ENCODE data around the gene ANKRD42.

ANKRD42 gene

DNA sequence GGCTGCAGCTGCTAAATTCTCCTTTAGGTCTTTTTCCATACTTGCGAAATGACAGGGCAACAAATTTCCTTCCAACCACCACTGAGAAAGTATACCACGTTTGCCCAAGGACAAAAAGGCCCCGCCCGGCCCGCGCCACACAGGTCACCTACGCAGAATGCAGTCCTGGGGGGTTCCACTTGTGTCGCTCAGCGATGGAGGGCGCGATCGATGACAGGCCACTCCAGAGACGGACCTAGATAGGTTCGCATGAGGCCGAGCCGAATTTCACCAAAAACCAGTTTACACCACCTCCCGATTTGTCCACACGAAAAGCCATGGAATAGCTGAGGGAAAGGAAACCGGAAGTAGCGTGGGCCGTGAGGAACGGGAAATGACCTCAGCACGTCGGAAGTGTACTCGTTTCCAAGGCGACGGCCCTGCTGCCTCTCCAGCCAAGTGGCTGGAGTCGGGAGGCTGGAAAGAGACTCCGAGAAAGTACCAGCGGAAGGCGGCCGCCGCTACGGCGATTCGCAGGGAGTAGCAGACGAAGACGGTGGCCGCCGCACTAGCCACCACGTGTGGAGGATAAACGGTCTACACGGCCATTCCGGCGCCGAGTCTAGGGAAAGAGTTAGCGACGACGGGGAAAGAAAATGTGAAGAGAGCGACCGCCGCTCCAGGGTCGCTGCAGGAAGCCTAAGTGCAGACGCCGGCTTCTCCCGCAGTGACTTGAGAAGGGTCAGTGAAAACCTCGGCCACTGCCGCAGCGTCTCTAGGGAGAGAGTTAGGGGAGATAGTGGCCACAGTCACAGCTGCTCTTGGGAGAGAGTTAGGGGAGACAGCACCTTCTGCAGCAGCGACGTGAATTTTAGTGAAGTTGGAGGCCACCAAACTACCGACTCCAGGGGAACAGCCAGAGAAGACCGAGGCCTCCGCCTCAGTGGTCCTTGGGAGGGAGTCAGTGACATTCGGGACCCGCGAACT lies at the start of gene ANKRD42:
Gene ANKRD42 (plus strand): TSS at position 398 of the 966 bp plus-strand sequence. CDS start 959 bp downstream, outside the sequence.
- DNase-seq, result peak; percentile 87

DNA sequence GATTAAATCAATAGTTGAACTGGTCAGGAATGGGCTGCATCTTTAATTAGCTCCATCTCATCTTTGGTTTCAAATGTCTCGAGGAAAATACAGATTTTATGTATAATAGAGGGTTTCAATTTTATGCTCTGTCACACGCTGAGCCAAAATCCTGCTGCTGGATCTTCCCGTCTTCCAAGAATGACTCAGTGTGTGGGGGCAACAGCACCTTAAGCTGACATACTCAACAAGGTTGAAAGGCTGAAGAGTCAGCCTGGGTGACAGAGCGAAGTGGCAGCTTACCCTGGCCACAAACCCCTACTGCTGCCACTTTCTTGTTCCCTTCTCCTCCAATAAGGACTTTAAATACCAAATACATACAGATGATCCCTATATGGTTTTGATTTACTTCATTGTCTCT lies 45.6 kb upstream of the ANKRD42 start:
- DNase-seq, result no peak

DNA sequence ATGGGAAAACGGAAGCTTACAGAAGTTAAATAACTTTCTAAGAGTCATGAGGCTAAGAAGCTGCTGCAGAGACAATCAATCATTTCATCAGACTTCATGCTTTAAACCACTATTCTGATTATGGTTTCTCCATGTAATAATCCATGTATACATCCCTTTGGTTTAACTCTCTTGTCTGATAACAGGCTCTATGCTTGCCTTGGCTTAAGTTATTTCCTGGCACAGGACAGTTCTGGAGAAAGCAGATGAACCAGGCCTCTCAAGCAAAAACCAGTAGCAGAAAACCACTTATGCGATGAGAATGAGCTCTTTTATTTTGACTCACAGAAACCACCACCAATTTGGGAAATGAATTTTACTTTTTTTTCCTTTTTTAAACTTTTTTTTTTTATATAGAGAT lies 43.1 kb upstream of the ANKRD42 start:
- DNase-seq, result no peak

DNA sequence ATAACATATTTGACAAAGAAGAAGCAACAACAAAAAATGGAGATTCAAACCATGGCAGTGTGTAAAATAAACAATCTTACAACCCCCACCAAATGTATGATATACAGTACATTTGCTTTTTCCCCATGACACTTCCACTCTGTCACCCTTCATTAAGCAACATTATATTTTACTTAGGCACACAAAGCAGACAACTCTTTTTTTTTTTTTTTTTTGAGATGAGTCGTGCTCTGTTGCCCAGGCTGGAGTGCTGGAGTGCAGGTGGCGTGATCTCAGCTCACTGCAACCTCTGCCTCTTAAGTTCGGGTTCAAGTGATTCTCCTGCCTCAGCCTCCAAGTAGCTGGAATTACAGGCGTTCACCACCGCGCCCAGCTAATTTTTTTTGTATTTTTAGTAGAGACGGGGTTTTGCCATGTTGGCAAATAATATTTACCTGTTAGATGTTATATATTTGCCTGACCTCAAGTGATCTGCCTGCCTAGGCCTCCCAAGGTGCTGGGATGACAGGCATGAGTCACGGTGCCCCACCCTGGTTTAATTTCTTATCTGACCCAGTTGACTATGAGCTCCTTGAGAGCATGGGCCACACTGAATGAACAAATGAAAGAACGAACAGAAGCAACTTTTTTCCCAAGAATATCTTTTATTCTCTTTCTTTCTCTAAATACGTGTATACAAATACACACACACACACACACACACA lies 42.1 kb upstream of the ANKRD42 start:
- DNase-seq, result no peak

DNA sequence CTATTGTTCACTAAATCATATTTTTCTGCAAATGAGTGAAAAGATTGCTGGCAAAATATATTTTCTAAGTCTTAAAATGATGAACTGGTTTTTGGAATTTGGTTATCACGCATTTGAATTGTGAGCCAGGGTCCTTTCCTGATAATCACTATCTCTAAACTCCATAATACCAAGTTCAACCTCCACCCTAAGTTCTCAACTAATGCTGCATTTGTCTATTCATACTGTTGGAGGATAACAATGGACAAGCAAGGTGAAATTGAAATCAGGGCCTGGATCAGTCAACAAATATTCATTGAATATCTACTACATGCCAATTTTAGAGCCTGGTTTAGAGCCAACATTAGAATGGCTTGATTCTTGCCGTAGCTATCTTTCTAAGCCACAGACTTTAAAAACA lies 41.2 kb upstream of the ANKRD42 start:
- no peak for DNase-seq

DNA sequence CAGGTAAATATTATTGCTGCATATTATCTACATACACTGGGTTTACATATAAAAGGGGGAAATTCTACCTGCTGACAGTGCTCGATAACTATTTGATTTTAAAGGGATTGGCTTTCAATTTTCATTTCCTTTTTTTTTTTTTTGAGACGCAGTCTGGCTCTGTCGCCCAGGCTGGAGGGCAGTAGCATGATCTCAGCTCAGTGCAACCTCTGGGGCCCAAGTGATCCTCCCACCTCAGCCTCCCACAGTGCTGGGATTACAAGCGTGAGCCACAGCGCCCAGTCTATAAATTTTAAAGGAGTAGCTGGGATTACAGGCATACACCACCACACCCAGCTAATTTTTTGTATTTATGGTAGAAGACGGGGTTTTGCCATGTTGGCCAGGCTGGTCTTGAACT lies 39.7 kb upstream of the ANKRD42 start:
- DNase-seq, result no peak

DNA sequence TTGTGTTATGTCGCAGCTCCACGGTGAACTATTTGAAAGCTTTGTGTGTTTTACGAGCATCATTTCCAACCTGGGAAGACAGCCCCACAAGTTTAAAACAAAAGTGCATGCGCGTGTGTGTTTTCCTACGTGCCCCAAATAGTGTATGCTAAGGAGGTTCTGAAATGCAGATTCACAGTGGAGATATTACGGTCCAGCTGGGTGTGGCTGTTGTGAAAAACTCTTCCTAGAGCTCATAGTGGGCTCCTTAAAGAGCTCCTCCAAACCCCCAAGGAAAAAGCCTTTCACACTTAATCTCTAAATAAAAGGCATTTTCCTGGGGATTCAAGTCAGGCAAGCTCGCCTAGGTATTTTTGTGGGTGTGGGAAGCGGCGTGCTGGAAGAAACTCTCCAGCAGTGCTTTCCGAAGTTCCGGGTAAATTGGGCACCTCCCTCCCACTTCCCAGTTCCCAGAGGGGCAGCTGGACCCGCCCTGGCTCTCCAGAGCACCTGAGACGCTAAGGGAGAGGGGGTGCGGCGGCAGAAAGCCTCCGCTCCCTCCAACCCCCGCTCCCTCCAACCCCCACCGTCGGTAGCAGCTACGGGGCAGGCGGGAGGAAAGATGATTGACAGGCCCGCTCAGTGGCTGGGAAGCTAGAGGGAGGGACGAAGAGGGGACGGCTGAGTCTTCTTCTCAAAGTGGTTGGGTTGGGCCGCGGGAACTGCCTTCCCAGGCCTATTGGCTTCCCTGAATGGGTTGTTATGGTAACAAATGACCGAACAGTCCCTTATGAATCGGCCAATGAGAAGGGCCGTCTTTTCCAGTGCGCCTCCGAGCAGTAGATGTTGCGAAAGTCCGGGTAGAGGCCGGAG lies 37.1 kb upstream of the ANKRD42 start:
- peak; percentile 95 for DNase-seq

DNA sequence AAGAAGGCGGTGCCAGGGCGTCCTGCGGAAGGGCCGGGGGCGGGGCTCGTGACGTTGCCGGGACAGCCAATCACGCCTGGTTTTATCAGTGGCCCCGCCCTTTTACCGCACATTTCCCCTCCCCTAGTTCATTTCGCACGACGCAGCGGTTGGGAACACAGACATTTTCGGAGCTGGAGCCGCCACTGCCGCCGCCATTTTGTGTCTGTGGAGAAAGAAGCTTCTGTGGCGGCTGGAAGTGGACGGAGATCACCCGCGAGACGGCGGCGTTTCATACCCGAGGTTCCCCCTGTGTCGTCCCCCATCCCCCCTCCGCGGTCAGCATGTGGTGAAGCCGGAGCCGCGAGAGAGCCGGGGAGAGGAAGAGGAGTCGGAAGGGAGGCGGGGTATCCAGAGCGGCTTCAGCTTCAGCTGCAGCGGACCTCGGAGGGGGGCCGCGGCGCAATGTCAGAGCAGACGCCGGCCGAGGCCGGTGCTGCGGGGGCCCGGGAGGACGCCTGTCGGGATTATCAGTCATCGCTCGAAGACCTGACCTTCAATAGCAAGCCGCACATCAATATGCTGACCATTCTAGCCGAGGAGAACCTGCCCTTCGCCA lies 36.4 kb upstream of the ANKRD42 start, which contains the start of gene PCF11:
Gene PCF11 (plus strand): TSS at position 136 of the 598 bp plus-strand sequence. CDS start 309 bp downstream, at position 445.
- DNase-seq, result no peak

DNA sequence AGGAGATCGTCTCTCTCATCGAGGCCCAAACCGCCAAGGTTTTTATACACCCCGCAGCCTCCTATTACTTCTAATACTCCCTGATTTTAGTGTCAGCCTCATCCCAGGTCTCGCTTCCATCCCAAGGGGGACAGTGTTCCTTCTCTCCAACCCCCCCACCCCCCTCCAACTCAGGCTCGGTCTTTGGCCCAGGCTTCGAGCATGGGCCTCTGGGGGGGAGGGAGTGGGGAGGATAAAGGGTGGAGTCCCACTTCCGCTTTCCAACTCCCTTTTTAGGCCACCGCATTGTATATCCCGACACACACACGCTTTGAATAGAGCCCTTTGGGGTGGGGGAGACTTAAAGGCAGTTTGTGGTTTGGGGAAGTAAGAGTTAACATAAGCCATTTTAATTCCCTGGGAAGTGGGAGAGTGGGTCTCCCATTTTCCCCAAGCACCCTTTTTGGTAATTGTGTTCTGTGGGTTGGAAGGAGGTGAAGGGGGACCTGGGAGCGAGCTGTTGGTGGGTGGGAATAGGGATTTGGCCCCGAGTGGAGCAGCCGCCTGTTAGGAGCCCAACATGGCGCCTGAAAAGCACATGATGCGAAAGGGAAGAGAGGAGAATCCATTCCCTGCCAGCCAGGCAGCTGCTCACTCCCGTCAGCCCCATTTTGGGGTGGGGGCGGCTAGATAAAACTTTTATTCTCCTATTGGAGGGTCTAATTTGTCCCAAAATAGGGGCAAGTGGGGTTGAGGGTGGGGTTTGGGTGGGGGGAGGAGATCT lies 35.7 kb upstream of the ANKRD42 start:
- peak; percentile 3 for DNase-seq

DNA sequence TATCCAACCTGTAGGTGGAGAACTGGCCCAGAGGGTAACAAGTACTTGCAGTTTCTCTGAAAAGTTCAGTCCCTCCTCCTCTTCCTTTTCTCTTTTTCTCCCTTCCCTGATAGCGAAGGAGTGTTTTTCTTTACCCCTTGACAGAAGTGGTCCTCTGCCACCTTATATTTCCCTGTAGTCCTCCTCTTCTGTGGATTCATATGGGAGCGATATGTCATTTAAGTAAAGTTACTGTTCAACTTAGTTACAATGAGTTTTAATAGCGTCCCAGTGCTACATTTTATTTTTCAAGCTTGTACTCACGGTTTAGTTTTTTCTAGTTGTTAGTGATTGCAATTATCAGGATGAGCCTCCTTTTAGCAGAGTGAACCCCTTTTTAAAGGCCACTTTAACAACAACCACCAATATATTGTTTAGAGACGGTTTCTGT lies 35.1 kb upstream of the ANKRD42 start:
- no peak for DNase-seq

DNA sequence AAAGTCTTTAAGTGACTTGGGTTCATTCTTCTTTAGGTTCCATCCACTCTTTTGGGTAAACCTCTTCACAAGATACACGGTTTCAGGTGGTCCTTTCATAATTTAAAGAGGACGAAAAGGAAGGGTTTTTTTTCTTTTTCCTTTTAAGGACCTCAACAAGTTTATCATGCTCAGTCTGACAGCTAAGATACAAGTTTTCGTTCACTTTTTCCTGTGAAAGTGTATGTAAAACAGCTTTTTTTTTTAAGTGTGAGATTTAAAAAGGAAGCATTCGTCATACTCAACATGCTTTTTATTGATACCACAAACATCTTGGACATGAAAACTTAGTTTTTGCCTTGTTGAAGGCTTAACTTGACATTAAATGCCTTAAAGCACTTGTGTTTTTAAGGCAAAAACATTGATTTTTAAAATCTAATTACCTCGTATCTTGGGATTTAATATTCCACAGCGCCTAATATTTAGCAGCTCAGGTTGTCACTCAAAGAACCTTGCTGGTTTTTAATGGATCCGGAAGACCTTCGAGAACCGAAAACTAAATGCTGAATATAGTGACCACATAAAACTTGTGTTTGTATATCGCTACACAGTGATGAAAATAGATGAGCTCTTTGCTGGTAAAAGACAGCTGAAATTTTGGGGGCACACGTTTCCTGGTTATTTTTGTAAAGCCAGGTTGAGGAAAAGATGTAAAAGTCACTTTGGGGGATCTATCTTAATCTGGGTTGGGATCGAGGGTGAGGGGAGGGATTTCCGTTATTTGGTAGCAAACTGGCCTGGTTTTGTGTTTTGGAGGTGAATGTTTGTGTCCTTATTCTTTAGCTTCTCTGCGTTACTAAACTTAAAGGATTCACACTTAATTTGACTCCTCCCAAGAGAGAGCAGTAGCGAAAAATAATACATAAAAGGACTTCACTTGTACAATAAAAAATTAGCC lies 34.3 kb upstream of the ANKRD42 start:
- DNase-seq, result no peak

DNA sequence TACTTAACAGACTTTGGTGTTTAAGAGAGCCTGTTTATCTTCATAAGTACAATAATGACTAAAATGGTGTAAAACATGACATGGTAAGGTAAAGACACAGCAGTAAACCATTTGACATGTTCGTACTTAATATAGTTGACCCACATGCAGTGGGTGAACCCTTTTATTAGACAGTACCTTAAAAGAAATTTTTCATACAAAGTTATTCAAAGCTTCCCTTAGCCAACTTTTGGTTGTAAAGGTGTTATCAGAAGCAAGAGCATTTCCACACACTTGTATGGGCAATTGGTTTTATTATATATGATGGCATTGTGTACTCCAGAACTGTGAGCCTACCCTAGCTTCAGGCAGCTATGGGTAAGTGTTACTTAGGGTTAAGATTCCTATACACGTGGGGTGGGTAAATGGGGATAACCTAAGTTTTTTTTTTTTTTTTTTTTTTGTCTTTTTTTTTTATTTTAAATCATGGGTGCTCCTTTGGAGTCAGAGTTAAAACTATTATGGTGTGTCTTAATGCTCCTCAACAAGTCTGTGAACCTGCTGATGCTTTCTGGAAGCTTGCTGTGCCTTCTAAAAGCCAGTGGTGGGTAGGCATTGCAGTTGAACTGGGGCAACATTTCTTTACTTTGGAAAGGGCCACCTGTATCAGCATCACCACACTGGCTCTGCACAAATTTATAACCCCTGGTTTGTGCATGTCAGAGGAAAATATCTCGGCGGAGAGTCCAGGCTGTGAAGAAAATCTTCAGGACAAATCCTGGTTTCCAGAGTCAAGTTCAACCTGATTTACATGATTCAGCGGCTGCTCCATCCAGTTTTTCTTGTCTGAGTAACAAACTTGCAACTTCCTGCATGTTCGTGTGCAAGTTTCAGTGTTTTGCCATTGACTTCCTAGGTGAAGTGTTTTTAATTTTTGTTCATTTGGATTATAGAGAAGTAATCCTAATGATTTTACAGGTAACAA lies 33.3 kb upstream of the ANKRD42 start:
- no peak for DNase-seq

DNA sequence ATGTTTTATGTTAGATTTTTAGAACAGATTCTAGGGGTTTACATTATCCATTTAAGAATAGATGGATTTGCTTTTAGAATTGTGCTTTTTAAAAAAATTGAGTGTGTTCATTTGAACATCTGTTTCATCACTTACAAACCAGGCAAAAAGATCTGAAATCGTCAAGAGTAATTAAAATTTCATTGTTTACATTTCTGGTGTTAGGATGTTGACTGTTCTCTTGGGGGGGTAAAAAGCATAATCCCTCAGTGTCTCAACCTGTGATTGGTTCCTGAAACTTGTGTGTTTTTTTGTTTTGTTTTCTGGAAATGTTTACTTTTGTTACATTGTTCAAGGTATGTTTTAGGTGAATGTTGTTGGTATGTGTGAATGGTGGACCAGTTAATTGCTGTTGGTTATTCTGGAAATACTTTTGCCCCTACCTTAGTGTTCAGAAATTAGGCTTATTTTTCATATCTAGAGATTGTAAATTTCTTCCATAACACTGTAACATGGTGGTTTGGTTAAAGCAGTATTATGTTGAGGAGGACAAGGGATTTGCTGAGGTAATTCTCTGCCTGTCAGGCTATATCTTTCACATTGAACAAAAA lies 31.8 kb upstream of the ANKRD42 start:
- no peak for DNase-seq

DNA sequence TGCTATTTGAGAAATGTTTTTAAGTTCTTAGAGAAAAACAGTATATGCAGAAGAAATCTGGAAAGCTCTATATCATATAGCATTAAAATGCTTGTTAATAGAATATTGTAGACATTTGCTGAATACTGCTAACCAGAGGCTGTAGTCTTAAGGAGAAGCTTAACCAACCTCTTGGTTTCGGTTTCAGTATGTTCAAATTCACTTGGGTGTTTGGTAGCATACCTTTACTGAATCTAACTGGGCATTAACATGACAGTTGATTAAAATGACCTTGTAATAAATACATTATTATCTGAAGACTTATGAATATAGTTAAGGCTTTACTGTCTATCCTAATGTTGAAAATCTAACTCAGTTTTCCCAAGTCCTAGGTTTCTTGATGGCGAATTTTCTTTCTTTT lies 31.1 kb upstream of the ANKRD42 start:
- no peak for DNase-seq

DNA sequence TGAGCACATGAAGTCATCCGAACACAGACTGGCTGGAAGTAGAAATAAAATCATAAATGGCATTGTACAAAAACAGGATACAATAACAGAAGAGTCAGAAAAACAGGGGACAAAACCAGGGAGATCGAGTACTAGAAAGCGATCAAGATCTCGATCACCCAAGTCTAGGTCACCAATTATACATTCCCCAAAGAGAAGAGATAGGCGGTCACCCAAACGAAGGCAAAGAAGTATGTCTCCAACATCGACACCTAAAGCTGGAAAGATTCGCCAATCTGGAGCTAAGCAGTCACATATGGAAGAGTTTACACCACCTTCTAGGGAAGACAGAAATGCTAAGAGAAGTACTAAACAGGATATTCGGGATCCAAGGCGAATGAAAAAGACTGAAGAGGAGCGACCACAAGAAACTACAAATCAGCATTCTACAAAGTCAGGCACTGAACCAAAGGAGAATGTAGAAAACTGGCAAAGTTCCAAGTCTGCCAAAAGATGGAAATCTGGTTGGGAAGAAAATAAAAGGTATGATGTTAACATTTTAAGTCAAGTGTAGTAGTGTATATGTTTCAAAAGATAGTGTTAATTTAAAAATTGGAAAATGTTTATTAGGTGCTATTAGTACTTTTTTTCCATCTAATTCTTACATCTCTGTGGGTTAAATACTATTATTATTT lies 27.2 kb upstream of the ANKRD42 start:
- DNase-seq, result no peak

DNA sequence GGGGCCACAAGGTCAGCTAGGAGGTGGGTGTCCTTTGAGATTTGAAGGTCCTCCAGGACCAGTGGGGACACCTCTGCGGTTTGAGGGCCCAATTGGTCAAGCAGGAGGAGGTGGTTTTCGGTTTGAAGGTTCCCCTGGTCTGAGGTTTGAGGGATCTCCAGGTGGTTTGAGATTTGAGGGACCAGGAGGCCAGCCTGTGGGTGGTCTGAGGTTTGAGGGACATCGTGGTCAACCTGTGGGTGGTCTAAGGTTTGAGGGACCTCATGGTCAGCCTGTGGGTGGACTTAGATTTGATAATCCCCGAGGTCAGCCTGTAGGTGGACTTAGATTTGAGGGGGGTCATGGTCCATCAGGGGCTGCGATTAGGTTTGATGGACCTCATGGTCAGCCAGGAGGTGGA lies 24.8 kb upstream of the ANKRD42 start:
- no peak for DNase-seq

DNA sequence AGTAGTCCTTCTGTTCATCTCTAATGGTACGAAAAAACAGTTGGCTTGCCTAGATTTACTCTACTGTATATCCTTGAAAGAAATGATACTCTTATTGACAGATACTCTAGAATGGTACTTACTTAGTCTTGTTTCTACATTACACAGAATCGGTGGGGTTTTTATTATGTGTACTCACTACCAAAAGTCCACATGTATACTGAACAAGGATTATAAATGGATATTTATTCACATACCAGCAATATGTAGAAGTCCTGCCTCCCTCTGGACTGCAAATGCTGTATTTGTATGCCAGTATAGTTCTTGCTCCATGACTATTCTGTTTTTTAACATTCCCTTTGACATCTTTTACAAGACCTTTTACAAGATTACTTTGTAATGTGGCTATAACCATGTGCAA lies 22.6 kb upstream of the ANKRD42 start:
- no peak for DNase-seq

DNA sequence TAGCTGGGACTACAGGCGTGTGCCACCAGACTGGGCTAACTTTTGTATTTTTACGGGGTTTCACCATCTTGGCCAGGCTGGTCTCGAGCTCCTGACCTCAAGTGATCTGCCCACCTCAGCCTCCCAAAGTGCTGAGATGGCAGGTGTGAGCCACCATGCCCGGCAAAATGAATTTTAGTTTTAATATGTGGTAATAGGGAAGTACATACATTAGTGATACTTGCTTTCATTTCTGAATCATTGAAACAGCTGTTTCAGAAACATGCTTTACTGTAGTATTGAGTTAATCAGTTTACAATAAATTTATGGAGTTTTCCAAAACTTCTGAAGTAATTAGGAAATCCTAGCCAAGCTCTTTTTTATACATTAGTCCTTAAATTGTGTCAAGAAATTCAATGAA lies 21.0 kb upstream of the ANKRD42 start:
- DNase-seq, result no peak

Data from NCI-H2107 (cell line).